NCI-H2227 (cell line): Measurements from ENCODE around the gene PACSIN1.
"Not testable (repeated sequence)": the region's sequence is repeated elsewhere in the genome, so short reads cannot be mapped to it uniquely, and the experiment has no call there.

ENCODE experiments used
- DNase-seq: peaks from one replicate; lab custom pipeline; 2025; ENCODE audit not compliant: unreplicated experiment; lab: John Stamatoyannopoulos, UW

Gene PACSIN1

GRCh38 chr6:34457742-34458735 lies 7.8 kb upstream of the PACSIN1 start:
- DNase-seq: no peak

GRCh38 chr6:34459899-34460593 lies 5.8 kb upstream of the PACSIN1 start:
- DNase-seq: no peak

GRCh38 chr6:34460796-34461507 lies 4.9 kb upstream of the PACSIN1 start:
- DNase-seq: no peak

GRCh38 chr6:34462010-34462409 lies 3.9 kb upstream of the PACSIN1 start:
- DNase-seq: no peak

GRCh38 chr6:34462551-34462971 lies 3.3 kb upstream of the PACSIN1 start:
- DNase-seq: peak; percentile 68

GRCh38 chr6:34463299-34463698 lies 2.6 kb upstream of the PACSIN1 start:
- DNase-seq: no peak

- DNase-seq: no peak
Measured at GRCh38 chr6:34463849-34464248, 2.0 kb upstream of the PACSIN1 start.

GRCh38 chr6:34466242-34467185 lies 638 bp downstream of the PACSIN1 start:
- DNase-seq: no peak

GRCh38 chr6:34468378-34468892 lies 2.6 kb downstream of the PACSIN1 start:
- DNase-seq: no peak

- DNase-seq: no peak
Measured at GRCh38 chr6:34469499-34469898, 3.6 kb downstream of the PACSIN1 start.

GRCh38 chr6:34472425-34472824 lies 6.5 kb downstream of the PACSIN1 start:
- no peak for DNase-seq

- DNase-seq: no peak
Measured at GRCh38 chr6:34473967-34474366, 8.1 kb downstream of the PACSIN1 start.

- DNase-seq: no peak
Measured at GRCh38 chr6:34474754-34475153, 8.9 kb downstream of the PACSIN1 start.

GRCh38 chr6:34475238-34475682 lies 9.4 kb downstream of the PACSIN1 start:
- peak; percentile 22 for DNase-seq

- DNase-seq: no peak
Measured at GRCh38 chr6:34475767-34476328, 10.0 kb downstream of the PACSIN1 start.

GRCh38 chr6:34476447-34476846 lies 10.6 kb downstream of the PACSIN1 start:
- DNase-seq: no peak

- no peak for DNase-seq
Measured at GRCh38 chr6:34476921-34477320, 11.0 kb downstream of the PACSIN1 start.

- no peak for DNase-seq
Measured at GRCh38 chr6:34478796-34479195, 12.9 kb downstream of the PACSIN1 start.

GRCh38 chr6:34483781-34484180 lies 17.9 kb downstream of the PACSIN1 start:
- not testable (repeated sequence) for DNase-seq

- no peak for DNase-seq
Measured at GRCh38 chr6:34484391-34484790, 18.5 kb downstream of the PACSIN1 start.
